ENCODE measurements around the gene IPO13.

IPO13 gene

DNA sequence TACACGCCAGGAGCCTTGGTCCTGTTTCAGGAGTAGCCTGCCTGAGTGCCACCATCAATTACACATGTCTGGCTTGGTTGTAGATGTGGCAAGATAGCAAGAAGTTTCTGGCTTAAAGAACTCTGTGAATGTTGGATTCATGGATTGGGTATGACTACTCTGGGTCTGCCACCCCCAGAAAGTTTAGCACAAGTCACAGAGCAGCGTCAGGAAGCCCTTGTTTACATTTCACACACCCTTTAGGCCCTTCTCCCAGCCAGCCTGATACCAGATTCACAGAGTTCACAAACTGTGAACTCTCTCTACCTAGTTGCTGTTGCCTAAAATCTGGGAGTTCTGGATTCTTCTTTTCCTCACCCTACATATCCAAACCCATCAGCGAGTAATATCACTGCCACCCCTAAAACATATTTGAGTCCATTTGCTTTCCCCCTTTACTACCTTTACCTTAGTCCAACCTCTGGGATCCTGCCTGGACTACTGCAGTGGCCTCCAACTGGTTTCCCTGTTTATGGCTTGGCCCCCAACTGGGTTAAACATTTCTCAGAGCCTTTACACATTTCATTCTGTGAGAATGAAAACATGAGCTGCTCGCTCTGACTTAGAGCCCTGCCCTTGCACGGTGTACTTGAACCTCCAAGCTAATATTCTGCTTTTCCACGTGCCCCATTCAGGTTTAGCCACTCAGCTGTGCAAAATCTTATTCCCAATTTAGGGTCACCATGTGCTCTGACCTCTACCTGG lies 40.6 kb downstream of the IPO13 start:
- DNase-seq (ENCODE audit: low read depth in 3 of 3), result no peak

DNA sequence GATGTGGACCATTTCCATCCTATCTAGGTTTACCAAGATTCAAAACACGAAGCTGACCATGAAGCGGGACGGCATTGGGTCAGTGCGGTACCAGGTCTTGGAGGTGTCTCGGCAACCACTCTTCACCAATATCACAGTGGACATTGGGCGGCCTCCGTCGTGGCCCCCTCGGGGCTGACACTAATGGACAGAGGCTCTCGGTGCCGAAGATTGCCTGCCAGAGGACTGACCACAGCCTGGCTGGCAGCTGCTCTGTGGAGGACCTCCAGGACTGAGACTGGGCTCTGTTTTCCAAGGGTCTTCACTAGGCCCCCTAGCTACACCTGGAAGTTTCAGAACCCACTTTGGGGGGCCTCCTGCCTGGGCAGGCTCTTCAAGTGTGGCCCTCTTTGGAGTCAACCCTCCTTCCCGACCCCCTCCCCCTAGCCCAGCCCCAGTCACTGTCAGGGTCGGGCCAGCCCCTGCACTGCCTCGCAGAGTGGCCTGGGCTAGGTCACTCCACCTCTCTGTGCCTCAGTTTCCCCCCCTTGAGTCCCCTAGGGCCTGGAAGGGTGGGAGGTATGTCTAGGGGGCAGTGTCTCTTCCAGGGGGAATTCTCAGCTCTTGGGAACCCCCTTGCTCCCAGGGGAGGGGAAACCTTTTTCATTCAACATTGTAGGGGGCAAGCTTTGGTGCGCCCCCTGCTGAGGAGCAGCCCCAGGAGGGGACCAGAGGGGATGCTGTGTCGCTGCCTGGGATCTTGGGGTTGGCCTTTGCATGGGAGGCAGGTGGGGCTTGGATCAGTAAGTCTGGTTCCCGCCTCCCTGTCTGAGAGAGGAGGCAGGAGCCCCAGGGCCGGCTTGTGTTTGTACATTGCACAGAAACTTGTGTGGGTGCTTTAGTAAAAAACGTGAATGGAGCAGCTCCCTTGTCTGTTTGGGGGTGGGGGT lies 43.8 kb downstream of the IPO13 start:
- DNase-seq (ENCODE audit: low read depth in 3 of 3), result no peak

DNA sequence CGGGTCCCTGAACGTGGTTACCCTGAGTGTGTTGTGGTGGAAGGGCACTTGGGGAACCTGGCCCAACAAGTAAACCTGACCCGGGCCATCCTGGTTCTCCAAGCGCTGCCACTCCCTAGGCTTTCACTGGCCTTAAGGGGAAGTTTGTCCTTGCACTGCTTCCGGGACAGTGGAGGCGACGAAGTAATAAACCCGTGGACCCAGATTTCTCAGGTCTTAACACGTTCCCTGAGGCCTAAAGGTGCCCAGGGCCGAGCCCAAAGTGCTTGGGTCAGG lies 44.4 kb downstream of the IPO13 start:
- no peak for DNase-seq (ENCODE audit: low read depth in 3 of 3)

DNA sequence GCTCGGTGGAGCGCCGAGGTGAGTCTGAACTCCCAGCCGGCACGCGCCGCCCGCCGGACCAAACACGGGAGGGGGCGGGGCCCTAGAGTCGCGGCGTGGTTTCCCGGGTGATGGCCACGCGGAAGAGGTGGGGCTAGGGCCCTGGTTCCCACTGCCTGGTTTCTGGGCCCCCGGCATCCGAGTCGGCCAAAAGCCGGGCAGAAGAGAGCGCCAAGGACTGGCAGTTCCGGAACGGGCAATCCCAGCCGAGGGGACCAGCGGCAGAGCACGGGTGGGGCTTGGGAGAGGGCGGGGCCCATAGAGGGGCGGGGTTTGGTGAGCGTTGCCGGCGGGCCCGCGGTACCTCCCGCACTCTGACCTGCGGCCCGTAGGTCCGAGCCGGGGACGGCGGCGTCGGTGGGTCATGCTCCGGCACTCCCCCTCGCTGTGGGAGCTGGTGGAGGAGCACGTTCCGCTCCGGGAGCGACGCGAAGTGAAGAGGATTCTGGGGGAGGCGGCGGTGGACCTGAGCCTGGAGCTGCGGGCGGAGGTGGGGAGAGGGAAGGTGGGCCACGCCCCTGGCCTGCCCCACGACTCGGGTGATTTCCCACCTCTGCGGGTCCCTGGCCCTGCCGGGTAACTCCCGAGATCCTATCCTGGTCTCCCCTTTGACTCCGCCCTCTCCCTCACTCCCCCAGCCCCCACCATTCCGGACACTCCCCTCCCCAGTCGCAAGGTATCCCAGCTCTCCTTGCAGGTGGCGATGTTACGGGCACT lies 44.9 kb downstream of the IPO13 start, which contains the start of gene CCDC24:
TSS of gene CCDC24 (plus strand) at position 124 of the 756 bp plus-strand sequence. CDS start at position 404, 280 bp downstream.
- peak; percentile 49 to 55 (median 49) for DNase-seq (ENCODE audit: low read depth in 3 of 3)

DNA sequence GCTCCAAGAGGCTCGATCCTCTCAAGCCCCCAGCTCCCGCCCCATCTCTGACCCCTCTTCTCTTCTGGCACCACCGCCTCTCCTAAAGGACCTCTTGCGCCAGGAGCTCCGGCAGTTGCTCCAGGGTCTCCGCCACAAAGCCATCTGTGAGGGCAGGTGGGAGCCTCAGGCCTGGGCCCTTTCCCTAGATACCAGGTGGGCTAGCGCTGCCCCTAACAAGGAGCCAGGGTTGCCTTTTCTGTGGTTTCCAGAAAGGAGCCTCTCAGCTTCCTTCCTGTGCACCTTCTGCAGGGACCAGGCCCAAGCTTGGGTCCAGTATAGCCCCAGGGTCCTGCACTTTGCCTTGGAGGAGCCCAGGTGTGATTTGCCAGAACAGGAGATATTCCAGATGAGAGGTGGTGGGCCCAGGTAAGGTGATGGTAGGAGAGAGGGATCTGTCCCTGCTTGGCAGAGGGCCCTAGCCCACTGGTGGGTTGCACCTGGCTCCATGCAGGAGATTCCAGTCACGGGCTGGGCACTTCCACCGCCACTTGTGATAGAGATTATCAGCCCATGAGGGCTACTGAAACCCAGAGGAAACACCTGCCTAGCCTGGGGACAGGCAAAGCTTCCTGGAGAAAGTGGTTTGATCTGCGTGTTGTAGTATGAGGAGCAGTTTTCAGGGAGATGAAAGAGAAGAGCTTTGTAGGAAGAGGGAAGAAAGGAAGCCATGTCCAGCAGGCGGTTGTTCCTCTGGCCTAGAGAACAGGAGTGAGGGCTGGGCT lies 45.7 kb downstream of the IPO13 start:
- no peak for DNase-seq (ENCODE audit: low read depth in 3 of 3)

DNA sequence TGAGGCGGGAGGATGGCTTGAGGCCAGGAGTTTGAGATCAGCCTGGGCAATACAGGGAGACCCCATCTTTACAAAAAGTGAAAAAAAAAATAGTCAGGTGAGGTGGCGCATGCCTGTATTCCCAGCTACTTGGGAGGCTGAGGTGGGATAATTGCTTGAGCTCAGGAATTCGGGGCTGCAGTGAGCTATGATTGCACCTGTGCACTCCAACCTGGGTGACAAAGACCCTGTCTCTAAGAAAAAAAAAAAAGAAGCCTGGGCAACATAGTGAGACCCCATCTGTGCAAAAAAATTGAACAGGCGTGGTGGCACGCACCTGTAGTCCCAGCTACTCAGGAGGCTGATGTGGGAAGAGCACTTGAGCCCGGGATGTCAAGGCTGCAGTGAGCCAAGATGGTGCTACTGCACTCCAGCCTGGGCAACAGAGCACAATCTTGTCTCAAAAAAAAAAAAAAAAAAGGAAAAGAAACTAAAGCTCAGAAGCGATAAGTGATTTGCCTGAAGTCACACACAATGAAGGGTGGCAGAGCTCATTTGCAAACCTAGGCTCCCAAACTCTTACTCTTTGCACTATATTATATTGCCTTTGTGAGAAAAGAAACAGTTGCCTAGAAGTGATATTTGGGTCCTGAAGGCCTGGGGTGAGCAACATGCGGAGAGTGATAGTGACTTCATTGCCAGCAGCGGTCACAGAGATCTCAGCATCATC lies 46.6 kb downstream of the IPO13 start:
- DNase-seq (ENCODE audit: low read depth in 3 of 3), result no peak

DNA sequence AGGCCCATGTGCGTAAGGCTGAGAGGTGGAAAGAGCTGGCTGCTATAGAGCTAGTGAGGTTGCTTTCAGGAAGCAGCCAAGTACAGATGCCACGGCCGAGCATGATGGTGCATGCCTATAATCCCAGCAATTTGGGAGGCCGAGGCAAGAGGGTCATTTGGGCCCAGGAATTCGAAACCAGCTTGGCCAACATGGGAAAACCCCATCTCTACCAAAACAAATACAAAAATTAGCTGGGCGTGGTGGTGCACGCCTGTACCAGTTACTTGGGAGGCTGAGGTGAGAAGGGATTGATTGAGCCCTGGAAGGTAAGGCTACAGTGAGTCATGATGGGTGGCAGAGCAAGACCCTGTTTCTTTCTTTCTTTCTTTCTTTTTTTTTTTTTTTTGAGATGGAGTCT lies 47.3 kb downstream of the IPO13 start:
- DNase-seq (ENCODE audit: low read depth in 3 of 3), result no peak

DNA sequence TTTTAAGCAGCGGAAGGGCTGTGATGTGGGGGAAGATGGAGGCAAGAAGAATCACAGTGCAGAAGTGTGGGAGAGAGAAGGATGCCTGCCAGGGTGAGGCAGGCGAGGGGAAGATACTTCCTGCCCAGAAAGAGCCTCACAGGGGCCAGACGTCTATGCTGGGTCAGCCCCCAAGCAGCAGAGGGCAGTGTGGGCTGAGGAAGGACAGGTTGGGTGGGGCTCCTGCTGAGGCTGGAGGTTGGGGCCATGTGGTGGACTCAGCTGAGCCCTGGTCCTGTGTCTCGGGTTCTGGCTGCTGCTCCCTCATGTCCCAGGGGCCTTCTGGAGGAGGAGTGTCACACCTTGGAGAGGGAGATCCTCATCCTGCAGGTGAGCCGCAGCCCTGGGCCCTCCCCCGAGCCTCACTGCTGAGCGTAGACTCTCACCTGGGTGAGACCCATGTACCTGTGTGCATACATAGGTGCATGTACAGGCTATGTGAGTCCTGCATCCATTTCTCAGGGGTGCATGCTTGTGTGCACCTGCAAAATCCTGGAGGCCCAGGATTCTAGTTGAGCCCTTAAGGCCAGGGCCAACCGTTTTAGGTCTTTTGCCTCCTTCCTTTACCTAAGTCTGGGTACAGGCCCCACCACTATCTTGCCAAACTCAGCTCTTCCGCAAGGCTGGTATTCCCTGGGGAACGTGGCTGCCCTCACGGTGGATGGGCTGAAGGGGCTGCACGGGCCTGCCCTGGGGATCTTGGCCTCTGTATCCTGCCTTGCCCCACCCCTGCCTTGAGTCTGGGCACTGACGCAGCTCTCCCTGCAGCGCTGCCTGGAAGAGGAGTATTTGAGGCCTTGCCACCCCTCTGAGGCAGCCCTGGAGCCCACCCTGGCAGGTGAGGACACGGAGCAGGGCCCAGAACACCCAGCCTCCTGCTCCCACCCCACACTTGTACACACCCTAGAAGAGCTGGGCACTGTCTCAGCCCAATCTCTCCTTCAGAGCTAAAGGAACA lies 48.3 kb downstream of the IPO13 start:
- DNase-seq (ENCODE audit: low read depth in 3 of 3), result no peak

DNA sequence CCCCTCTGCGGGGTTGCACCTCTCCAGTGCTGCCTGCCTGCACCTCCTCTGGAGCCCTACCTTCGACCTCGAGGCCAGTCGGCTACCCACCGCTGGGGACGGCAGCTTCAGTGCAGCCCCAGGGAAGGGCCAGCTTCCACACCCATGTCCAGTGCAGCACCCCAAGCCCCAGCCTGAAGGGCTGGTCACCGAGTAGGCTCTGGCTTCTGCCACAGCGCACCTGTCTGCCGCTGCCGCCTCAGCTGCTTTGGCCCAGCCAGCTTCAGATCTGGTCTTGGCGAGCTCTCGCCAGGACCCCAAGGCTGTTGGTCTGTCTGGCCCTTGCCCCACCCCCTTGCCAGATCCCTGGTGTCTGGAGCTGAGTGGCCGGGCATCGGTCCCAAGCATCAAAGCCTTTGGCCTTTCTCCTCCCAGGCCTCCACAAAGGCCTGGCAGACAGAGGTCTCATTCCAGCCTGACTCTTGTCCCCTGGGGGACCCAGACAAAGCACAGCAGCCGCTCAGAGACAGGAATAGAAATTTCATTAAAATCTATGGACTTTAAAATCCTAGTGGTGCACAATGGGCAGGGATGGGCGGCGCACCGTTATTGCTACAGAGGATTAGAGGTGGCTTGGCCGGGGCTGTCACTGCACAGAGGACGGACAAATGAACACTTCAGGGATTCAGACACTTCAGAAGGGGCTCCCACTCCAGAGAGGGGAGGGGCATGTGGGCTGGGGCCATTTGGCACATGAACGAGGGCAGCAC lies 49.4 kb downstream of the IPO13 start:
- no peak for DNase-seq (ENCODE audit: low read depth in 3 of 3)

DNA sequence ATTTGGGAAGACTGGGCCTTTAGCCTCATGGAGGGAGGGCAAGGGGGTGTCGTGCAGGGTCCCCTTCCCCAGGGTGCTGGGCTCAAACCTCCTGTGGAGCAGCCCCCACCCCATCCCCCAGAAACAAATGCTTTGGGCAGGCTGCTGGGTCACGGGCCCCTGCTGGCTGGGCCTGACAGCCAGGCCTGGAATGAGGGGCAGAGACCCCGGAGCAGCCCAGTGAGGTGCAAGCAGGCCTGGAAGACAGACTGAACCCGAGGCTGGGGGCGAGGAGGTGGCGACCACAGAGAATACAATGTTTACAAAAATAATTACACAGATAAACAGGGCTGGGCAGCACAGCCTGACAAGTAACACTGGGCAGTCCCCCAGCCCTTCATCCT lies 50.0 kb downstream of the IPO13 start:
- DNase-seq (ENCODE audit: low read depth in 3 of 3), result no peak

DNA sequence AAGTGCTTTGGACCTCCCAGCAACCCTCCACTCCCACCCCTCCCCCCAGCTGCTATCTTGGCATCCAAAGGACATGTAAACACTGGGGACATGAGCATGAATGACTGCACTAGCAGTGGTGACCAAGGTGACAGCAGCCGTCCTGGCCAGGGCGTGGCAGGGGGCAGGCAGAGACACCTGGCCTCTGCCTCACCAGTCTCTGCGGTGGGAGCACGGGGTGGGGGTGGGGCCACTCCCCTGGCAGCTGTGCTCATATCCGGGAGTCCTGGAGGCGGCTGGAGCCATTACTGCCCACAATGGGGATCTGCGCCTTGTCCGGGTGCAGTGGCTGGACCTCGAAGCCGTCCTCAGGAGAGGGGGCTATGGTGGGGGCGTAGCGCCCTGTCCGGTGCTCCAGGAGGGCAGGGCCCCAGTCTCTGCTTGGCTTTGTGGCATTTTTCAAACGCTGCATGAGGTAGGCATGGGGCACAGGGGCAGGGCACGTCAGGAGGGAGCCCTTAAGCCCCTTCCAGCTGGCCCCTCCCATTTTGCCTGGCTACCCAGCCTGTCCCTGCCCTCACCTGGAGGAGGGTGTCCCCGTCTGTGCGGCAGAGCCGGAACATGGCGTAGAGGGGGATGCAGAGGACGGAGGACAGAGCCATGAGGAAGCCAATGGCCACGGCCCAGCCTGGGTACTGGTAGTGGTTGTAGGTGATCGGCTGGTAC lies 50.7 kb downstream of the IPO13 start:
- DNase-seq (ENCODE audit: low read depth in 3 of 3), result no peak

DNA sequence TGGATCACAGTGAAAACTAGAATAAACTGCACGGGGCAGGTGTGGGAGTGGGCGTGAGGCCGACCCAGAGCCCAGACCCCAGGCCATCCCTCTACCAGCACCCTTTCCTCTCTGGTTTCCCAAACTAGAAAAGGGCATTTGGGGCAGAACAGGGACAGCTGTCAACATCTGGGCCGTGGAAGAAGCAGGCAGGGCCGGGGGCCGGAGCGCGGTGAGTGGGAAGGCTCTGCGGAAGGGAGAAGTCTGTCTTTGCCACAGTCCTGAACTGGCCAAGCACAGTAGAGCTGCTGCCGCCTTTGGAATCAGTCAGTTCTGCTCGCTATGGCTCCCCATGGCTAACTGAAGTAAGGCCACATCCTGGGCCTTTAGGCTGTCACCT lies 51.2 kb downstream of the IPO13 start:
- DNase-seq (ENCODE audit: low read depth in 3 of 3), result no peak

DNA sequence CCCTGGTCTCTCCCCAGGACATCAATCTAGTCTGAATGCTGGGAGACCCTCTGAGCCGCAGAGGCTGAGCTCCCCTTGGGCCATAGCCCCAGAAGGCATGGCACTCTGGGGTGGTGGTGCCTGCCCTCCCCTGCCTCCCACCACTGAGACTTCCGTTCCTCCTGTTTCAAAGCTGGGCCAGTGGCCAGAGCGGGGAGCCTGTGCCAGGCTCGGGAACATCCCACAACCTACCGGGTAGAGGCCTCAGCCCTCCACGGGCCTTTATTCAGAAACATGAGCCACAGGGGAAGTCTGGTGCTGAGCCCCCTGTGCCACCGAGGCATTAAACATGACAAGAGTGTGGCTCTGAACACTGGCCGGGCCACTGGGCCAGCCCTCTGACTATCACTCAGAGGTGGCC lies 52.7 kb downstream of the IPO13 start:
- DNase-seq (ENCODE audit: low read depth in 3 of 3), result no peak

DNA sequence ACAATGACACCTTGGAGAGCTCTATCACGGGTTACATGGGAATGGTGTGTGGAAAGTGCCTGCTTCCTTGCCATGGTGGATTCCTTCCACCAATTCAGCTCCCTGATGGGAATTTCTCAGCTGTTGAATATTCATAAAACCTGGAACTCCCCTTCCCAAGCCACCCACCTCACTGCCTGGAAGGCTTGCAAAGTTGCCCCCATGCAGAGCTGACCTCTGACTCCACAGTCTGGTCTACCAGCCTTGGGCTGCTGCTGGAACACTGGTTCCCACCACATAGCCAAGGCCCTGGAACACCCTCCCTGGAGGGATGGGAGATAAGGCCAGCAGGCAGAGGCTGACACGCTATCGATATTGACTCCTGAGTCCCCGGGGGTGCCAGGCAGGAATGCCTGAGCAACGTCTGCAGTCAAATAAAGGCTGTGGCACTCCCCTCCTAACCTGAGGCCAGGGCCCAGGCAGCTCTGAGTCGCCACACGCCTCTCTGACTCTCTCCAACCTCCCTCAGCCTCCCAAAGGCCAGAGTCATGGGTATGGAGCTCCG lies 53.4 kb downstream of the IPO13 start:
- no peak for DNase-seq (ENCODE audit: low read depth in 3 of 3)

DNA sequence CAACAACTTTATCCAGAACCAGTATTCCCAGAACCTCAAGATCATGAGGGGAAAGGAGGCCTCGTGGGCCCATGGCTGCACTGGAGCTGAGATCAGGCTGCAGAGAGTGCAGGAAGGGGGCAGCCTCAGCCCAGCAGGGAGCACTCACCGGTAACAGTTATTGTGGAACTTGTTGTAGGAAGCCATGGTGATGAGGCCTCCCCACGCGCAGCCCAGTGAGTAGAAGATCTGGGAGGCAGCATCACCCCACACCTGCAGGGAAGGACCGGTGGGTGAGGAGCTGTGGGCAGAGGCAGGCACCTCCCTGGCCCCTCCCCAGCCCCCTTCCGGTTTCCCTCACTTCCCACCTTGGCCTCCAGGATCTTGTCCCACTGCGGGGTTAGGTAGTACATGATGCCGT lies 55.4 kb downstream of the IPO13 start:
- DNase-seq (ENCODE audit: low read depth in 3 of 3), result no peak

DNA sequence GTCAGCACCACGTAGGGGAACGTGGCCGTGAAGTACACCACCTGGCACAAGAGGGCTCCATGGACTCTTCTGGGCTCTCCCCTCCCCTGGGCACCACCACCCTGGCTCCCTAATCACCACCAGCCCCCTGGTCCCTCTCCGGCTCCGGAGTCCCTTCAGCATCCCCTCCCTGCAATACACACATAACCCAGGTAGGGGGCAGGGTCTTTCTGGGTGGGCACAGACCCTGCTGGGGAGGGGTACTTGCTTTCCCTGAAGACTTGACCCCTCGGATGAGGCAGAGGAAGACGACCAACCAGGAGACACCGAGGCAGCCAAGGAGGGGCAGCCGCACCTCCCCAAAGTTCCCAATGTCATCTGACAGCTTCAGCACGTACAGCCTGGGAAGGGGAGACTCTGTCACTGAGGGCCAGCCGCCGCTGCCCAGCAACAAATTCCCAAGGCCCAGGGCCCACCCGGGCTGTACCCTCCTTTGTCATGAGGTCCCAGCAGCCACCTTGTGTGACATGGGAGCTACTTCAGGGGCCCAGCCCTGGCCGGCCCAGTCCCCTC lies 55.9 kb downstream of the IPO13 start:
- no peak for DNase-seq (ENCODE audit: low read depth in 3 of 3)

DNA sequence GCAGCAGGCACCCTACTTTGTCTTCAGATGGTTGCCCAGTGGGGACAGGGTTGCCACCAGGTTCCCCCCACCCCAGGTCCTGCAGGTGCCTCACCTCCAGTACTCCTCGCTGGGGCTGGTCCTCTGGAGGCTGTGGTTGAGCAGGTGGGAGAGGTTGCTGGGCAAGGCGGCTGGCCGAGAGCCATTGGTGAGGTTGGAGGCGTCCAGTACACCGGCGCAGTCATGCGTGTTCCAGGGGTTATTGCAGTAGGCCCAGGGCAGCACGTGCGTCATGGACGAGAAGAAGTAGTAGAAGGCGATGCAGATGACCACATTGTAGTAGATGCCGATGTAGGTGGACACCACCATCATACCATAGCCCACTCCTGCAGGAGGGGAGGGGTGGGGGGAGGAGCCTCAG lies 61.5 kb downstream of the IPO13 start:
- no peak for DNase-seq (ENCODE audit: low read depth in 3 of 3)

DNA sequence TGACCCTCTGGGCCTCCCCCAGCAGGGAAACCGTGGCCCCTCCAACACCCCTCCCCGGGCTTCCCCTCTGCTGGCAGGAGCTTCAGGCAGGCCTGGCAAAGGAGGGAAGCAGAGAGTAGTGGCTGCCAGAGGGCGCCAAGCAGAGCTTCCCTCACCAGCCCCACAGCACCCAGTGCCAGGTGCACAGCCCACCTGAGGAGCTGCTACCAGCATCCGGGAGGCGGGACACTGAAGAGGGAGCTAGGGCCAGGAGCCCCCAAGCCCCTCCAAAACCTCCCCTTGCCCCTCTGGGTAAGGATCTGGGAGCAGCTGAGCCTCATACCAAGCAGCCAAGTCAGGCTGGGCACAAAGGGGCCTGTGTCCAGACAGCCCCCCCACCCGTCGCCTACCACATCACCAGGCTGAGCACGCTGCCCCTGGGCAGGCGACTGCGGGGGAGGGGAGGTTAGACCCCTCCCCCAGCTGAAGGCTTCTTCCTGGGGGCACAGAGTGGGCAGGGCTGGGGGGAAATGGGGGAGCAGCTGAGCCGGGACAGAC lies 64.3 kb downstream of the IPO13 start:
- no peak for DNase-seq (ENCODE audit: low read depth in 3 of 3)
